Immature natural killer cell (primary cell): ENCODE measurements around the gene GABBR2. TPM values are rescaled to one million over a fixed set of nuclear protein-coding genes. Genes with fewer than 3 reads are reported as not detected.

Source experiments
- DNase-seq, 3 donors: peaks; one replicate each; pipeline ENCODE4 v3.0.0; 2022; ENCODE audit warnings: mixed read lengths in 1 of 3
- H3K27ac Mint-ChIP-seq, 6 donors: one replicate each; pipeline ENCODE4 v1.8.0; 2020; ENCODE audit warnings: mixed read lengths in 6 of 6, mild to moderate bottlenecking in 5 of 6, inconsistent platforms in 4 of 6, moderate library complexity in 3 of 6
- H3K27me3 Mint-ChIP-seq, 3 donors: one replicate each; pipeline ENCODE4 v1.8.0; 2020 to 2021; ENCODE audit warnings: low read depth in 3 of 3, mild to moderate bottlenecking in 3 of 3, mixed read lengths in 3 of 3, moderate library complexity in 3 of 3, inconsistent platforms in 1 of 3
- H3K36me3 Mint-ChIP-seq, 3 donors: one replicate each; pipeline ENCODE4 v1.8.0; 2020; ENCODE audit warnings: mixed read lengths in 3 of 3, inconsistent platforms in 2 of 3, mild to moderate bottlenecking in 2 of 3
- H3K4me1 Mint-ChIP-seq, 2 donors: one replicate each; pipeline ENCODE4 v1.8.0; 2020; ENCODE audit warnings: inconsistent platforms in 2 of 2, mild to moderate bottlenecking in 2 of 2, mixed read lengths in 2 of 2, moderate library complexity in 1 of 2
- H3K4me3 Mint-ChIP-seq, 5 donors: one replicate each; pipeline ENCODE4 v1.8.0; 2020; ENCODE audit warnings: mild to moderate bottlenecking in 5 of 5, mixed read lengths in 5 of 5, inconsistent platforms in 3 of 5, moderate library complexity in 3 of 5
- H3K9me3 Mint-ChIP-seq, 6 donors: one replicate each; pipeline ENCODE4 v1.8.0; 2020; ENCODE audit warnings: mild to moderate bottlenecking in 6 of 6, mixed read lengths in 6 of 6, inconsistent platforms in 4 of 6, moderate library complexity in 3 of 6
- polyA plus RNA-seq, 3 donors: library from polyadenylated mRNA; unstranded; fragments of 300-500 nt; fragmentation: Illumina TruSeq; gene quantifications; one replicate each; pipeline ENCODE4 v1.2.3, GENCODE V29; 2021

Gene GABBR2
- polyA plus RNA-seq, 3 donors from 2014 or later = not detected

DNA sequence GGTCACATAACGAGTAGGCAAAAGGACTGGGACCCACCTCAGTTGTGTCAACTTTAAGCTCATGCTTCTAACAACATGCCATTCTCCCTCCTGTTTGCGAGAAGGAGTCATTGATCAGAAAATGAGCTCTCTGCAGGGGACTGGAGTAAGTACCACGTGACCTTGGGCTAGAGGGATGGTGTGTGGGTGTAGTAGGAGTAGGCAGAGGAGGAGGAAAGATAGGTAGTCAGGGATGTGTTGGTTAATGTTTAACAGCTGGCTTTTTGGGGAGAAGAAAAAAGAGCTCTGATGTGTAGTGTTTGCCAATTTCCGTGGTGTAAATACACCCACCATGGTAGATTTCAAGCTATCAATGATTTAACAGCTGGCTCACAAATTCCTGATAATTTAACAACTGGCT lies 293.0 kb downstream of the GABBR2 start:
- H3K4me3 Mint-ChIP-seq = no peak overlapping the region
- no peak for DNase-seq
- no peaks in the 10 kb centered on the region for H3K9me3 Mint-ChIP-seq
- peaks cover 0 to 6% (median 5%) of the 10 kb centered on the region in 3 donors for H3K27me3 Mint-ChIP-seq
- no peaks in the 10 kb centered on the region for H3K36me3 Mint-ChIP-seq
- H3K27ac Mint-ChIP-seq = no peak overlapping the region
- H3K4me1 Mint-ChIP-seq = no peaks in the 10 kb centered on the region

DNA sequence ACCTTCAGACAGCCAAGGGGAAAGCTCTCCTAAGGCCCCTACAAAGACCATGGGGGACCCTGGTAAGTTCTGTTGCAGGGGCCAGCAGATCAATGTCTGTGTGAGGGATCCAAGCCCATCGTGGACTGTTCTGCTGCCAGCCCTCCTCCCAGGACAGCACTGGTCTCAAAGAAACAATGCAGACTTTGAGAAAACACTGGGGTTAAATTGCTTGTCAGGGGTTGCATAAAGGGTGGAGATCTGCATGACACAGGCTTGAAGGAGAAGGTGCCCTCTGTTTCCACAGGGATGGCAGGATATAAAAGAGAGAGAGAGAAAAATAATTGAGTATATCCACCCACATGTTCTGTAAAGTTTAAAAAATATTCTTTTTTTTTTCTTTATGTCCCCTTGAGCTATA lies 295.7 kb downstream of the GABBR2 start:
- Mint-ChIP-seq H3K36me3 (no peaks in the 10 kb centered on the region), H3K4me3 (no peak overlapping the region), H3K27ac (no peak overlapping the region), H3K4me1 (no peaks in the 10 kb centered on the region), H3K27me3 (peaks cover 2 to 5% (median 2%) of the 10 kb centered on the region in 3 donors), H3K9me3 (no peaks in the 10 kb centered on the region)
- DNase-seq = no peak

DNA sequence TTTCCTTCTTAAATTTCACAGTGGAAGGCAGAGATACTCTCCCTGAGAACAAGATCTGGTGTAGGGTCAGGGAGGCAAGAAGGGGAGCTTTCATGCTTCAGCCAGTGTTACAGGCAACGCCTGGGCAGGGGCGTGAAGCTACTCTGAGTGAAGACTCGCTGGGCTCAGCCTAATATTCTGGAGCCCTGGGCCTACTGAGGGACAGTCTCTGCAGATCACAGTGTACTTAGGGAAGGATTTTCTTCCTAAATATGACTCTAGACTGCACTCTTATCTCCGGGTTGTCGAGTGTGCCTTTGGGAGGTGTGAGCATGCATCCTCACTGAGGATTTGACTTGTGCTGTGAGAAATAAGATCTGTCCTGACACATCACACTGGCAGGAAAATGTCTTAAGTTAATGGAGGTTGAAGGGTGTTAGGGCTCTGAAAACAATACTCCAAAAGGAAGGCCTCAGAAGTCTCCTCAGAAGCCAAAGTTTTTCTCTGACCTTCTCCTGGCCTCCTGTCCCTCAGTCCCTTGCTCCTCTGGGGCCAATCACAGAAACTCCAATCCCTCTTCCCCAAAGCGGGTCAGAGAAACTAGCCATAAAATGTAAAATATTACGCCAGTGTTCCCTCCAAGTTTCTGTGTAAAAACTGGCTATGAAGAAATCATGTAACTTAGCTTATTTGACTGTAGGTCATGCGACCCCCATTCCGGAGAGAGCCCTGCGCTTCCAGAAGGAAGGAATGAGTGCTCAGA lies 296.5 kb downstream of the GABBR2 start:
- no peaks in the 10 kb centered on the region for H3K36me3 Mint-ChIP-seq
- H3K27ac Mint-ChIP-seq = no peak overlapping the region
- DNase-seq = no peak
- no peaks in the 10 kb centered on the region for H3K9me3 Mint-ChIP-seq
- no peaks in the 10 kb centered on the region for H3K4me1 Mint-ChIP-seq
- H3K27me3 Mint-ChIP-seq = peaks cover 0 to 2% (median 2%) of the 10 kb centered on the region in 3 donors
- no peak overlapping the region for H3K4me3 Mint-ChIP-seq

DNA sequence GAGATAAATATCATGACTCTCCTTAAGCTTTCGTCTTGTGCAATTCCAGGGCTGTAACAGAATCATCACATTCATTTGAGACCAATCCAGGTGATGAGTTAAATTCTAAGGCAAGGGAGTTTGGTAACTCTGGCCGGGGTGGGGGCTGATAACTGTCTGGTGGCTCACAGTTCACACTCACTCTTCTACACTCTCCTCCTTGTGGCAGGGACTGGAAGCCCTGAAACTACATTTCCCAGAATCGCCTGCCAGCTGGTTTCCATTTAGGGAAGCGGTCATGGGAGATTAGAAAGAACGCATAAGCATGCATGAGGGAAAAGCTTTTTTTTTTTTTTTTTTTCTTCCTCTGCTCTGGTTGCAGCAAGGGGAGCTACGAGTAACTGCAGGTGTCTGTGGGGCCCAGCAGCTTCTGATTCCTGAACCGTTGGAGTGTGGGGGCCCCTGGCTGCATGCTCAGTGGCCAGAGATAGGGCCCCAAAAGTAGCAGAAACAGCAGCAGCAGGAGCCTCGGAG lies 298.5 kb downstream of the GABBR2 start:
- no peaks in the 10 kb centered on the region for H3K9me3 Mint-ChIP-seq
- no peaks in the 10 kb centered on the region for H3K36me3 Mint-ChIP-seq
- no peak for DNase-seq
- H3K27me3 Mint-ChIP-seq = peaks cover 0 to 7% (median 0%) of the 10 kb centered on the region in 3 donors
- no peak overlapping the region for H3K4me3 Mint-ChIP-seq
- H3K4me1 Mint-ChIP-seq = no peaks in the 10 kb centered on the region
- H3K27ac Mint-ChIP-seq = no peak overlapping the region

DNA sequence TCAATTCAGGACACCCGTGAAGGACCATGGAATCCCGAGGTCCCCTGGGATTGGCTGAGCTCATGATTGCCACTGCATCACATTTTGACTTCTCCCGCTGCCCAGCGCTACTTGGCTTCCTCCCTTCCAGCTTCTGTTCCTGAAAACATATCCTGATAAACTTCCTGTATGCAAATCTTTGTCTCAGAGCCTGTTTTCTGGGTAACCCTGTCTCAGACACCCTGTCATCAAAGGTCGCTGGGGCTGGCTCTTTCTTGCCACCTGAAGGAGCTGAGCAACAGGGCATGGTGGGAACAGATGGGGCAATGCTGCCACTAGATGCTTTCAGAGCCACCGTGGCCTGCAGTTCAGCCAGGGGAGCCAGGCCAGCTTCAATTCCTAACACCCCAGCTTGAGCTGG lies 299.0 kb downstream of the GABBR2 start:
- no peaks in the 10 kb centered on the region for H3K4me1 Mint-ChIP-seq
- no peak overlapping the region for H3K4me3 Mint-ChIP-seq
- no peaks in the 10 kb centered on the region for H3K36me3 Mint-ChIP-seq
- no peak for DNase-seq
- no peaks in the 10 kb centered on the region for H3K9me3 Mint-ChIP-seq
- H3K27me3 Mint-ChIP-seq = peaks cover 0 to 8% (median 0%) of the 10 kb centered on the region in 3 donors
- no peak overlapping the region for H3K27ac Mint-ChIP-seq

DNA sequence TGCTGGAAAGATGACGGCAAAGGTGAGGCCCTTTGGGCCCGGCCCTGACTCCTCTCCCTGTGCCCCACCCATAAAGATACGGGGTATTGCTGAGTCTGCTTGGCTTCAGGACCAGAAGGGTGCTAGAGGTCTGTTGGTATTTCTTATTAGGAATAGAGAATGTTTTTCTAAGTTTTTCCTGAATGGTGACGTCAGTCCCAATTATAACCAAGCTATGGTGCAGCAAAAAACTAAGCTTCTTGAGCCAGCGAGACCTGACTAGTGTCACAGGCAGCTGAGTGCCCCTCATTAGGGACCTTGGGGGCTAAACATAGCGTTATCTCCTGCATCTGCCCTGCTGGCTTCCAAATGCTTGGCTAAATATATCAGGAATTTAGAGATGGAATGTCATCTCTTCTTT lies 302.3 kb downstream of the GABBR2 start:
- H3K36me3 Mint-ChIP-seq = no peaks in the 10 kb centered on the region
- no peak for DNase-seq
- H3K4me3 Mint-ChIP-seq = no peak overlapping the region
- no peak overlapping the region for H3K27ac Mint-ChIP-seq
- H3K4me1 Mint-ChIP-seq = no peaks in the 10 kb centered on the region
- H3K27me3 Mint-ChIP-seq = peaks cover 0 to 8% (median 0%) of the 10 kb centered on the region in 3 donors
- no peaks in the 10 kb centered on the region for H3K9me3 Mint-ChIP-seq

DNA sequence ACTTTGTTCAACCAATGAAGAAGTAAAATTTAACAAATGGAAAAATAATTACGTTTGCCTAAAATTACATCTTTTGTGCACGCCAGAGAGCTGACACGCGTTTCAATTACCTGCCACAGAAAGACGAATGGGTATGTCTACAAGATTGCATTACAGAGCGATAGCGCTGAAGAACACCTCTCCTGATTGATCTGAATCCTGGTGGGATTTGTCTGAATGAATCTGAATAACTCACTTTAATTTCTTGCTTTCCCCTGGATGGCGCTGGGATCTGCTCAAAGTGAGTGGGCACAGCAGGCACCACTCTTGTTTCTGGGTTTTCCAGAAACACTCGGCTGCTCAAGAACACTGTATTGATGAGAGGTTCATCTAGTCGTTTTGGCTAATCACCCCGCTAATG lies 304.5 kb downstream of the GABBR2 start:
- Mint-ChIP-seq H3K36me3 (no peaks in the 10 kb centered on the region), H3K9me3 (no peaks in the 10 kb centered on the region), H3K27me3 (peaks cover 0 to 11% (median 3%) of the 10 kb centered on the region in 3 donors), H3K4me1 (no peaks in the 10 kb centered on the region), H3K4me3 (no peak overlapping the region), H3K27ac (no peak overlapping the region)
- no peak for DNase-seq

DNA sequence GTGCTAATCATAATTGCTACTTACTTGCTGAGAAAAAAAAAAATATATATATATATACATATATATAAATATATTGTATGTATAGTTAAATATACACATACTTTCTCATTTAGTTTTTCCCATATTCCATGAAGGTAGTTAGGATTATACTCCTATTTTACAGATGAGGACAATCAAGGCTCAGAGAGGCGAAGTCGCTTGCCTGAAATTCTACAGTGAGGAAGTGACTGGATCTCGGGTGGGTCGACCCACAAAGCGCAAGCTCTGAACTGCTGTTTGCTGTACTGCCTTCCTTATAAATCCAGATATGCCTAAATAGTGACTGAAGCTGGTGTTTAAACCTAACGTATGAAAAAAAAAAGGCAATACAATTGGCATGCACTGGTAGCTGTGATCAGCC lies 305.0 kb downstream of the GABBR2 start:
- Mint-ChIP-seq H3K9me3 (no peaks in the 10 kb centered on the region), H3K27ac (no peak overlapping the region), H3K4me1 (no peaks in the 10 kb centered on the region), H3K36me3 (no peaks in the 10 kb centered on the region), H3K27me3 (peaks cover 0 to 9% (median 3%) of the 10 kb centered on the region in 3 donors), H3K4me3 (no peak overlapping the region)
- DNase-seq = no peak

DNA sequence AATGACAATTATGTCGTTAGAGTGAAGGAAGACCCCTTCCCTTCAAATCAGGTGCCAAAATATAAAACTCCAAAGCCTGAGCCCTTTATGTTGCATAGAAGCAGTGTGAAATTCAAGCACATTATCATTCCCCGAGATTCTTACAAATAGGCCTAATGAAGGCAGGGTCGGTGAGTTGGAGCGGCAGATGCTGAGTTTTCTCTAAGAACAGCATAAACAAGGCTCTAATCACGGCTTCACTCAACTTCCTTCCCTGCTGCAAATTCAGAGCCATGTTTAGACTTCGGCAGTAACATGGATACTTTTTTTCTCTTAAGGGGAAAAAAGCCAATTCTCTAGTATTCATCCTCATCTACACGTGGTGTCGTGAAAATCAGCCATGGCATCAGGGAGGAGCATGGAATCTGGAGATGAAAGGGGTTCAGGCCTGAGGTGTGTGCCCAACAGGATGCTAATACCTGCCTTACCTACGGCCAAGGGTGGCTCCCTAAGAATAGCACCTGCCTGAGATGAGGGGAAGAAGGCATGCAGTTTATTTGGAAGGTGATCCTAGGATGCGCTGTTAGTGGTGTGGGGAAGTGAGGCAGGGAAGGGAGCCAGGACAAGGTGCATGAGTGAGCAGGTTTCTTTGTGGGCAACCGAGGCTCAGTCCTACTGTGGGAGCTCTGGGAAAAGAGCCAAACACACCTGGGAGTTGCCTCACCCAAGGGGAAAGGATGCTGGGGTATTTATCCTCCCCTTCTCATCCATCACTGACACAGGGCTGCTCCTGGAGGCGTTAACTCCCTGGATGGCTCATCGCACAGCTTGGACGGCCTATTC lies 306.5 kb downstream of the GABBR2 start:
- H3K9me3 Mint-ChIP-seq = no peaks in the 10 kb centered on the region
- H3K27me3 Mint-ChIP-seq = peaks cover 0 to 9% (median 5%) of the 10 kb centered on the region in 3 donors
- no peak for DNase-seq
- H3K27ac Mint-ChIP-seq = no peak overlapping the region
- no peaks in the 10 kb centered on the region for H3K36me3 Mint-ChIP-seq
- no peaks in the 10 kb centered on the region for H3K4me1 Mint-ChIP-seq
- no peak overlapping the region for H3K4me3 Mint-ChIP-seq

DNA sequence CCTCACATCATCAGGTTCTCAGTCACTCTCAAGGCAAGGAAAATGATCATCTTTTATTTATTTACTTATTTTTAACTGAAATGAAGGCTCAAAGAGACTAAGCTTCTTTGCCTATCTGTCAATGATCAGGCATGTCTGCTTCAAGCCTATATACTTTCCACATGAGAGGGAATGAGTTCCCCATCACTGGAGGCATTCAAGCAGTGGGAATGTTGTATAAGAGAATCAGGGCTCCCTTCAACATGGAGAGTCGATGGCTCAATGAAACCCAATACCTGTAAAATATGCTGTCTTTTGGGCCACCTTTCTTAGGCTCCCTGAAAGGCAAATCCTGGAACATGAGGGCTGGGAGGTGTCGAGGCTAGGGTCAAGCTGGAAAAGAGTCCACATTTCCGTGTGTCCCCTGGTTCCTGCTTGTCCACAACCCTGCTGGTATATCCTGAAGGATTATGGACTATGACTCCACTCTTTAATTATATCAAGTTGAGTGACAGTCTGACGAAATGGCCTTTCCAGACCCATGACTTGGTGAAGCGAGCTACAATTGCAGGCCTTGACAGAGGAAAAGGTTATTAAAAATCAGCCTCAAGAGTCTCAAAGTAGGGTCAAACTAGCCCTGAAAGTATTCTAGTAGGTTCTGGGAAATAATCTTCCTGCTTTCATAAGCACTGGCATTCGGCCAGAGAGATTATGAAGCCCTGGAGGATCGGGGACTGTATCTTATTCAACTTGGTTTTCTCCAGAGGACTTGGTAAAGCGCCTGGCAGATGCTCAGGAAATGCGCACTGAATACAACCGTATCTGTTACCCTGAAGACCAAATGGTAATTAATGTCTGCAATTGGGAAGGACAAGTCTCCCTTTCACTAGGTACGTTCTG lies 307.4 kb downstream of the GABBR2 start:
- H3K4me3 Mint-ChIP-seq = no peak overlapping the region

DNA sequence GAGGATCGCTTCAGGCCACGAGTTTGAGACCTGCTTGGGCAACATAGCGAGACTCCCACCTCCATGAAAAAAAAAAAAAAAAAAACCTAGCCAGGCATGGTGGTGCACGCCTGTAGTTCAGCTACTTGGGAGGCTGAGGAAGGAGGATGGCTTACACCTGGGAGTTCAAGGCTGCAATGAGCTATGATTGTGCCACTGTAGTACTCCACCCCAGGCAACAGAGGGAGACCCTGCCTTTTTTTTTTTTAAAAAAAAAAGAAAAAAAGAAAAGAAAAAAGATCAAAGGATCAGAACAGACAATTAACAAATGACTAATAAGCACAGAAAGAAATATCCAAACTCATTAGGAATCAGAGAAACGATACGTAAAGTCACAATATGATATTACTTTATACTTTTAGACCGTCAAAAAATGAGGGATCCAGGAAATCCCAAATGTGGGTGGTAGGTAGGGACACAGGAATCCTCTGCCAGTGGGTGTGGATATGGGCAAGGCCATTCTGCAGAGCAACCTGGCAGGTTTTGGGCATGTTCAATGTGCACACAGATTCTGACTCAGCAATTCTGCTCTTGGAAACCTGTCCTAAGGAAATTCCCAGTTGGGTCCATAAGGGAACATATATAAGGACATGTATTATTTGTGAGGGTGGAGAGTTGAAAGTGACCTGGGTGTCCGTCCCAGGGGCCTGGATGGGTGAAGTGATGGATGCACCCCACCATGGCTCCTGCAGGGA lies 308.6 kb downstream of the GABBR2 start:
- H3K27me3 Mint-ChIP-seq = peaks cover under 1 to 5% (median 5%) of the 10 kb centered on the region in 3 donors
- no peak for DNase-seq
- no peaks in the 10 kb centered on the region for H3K36me3 Mint-ChIP-seq
- H3K4me3 Mint-ChIP-seq = no peak overlapping the region
- H3K4me1 Mint-ChIP-seq = no peaks in the 10 kb centered on the region
- H3K27ac Mint-ChIP-seq = no peak overlapping the region
- H3K9me3 Mint-ChIP-seq = no peaks in the 10 kb centered on the region

More for the DNA sequence above, 307.4 kb downstream of the GABBR2 start:
- peaks cover 0 to 9% (median 5%) of the 10 kb centered on the region in 3 donors for H3K27me3 Mint-ChIP-seq
- no peaks in the 10 kb centered on the region for H3K36me3 Mint-ChIP-seq
- no peak for DNase-seq
- H3K9me3 Mint-ChIP-seq = no peaks in the 10 kb centered on the region
- no peak overlapping the region for H3K27ac Mint-ChIP-seq
- H3K4me1 Mint-ChIP-seq = no peaks in the 10 kb centered on the region

DNA sequence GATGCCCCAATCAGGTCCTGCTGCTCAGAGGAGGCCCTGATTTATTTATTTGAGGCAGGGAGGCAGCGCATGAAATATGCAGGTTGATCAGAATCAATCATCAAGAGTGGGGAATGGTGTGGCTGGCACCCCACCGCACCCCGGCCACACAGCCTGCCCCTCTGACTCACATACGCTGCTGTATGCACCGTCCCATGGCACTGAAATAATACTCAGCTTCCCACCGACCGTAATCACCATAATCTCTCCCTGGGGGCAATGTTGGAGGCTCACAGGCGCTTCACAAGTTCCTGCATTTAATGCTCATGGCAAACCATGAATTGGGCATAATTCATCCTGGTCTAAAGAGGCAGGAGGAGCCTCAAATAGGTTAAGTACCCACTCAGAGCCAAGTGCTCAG lies 312.1 kb downstream of the GABBR2 start:
- H3K27me3 Mint-ChIP-seq = peaks cover 3 to 8% (median 5%) of the 10 kb centered on the region in 3 donors
- peaks cover 3 to 5% of the 10 kb centered on the region in 2 donors for H3K4me1 Mint-ChIP-seq
- no peak overlapping the region for H3K4me3 Mint-ChIP-seq
- H3K27ac Mint-ChIP-seq = no peak overlapping the region
- H3K9me3 Mint-ChIP-seq = no peaks in the 10 kb centered on the region
- DNase-seq = no peak
- no peaks in the 10 kb centered on the region for H3K36me3 Mint-ChIP-seq

DNA sequence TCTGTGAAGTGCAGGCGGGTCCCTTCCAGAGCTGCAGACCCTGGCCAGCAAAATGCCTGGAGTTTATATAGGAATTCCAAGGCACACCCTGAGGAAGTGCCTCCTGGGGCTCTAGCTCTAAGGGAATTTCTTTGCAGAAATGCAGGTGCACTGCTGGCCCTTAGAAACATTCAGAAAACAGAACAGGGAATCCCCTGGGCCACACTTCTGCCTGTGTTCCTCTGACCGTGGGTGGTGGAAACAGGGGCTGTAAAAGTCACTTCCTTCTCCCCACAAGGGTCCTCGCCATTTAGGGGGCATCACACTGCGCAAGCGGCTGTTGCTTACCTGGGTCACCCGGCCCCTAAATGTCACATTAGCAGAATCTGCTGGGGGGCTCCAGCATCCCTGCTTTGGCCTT lies 312.5 kb downstream of the GABBR2 start:
- H3K9me3 Mint-ChIP-seq = no peaks in the 10 kb centered on the region
- no peaks in the 10 kb centered on the region for H3K36me3 Mint-ChIP-seq
- no peak overlapping the region for H3K27ac Mint-ChIP-seq
- H3K4me3 Mint-ChIP-seq = no peak overlapping the region
- no peak for DNase-seq
- H3K4me1 Mint-ChIP-seq = peaks cover 7 to 9% of the 10 kb centered on the region in 2 donors
- peaks cover 3 to 10% (median 5%) of the 10 kb centered on the region in 3 donors for H3K27me3 Mint-ChIP-seq
